SK-N-SH treated with all-trans-retinoic acid at 6 μM for 48 hours (cell line): ENCODE results near the gene SEMA3E.

ENCODE experiments used
- ATAC-seq: fragments of 200-7000 bp; cut with Tn5 transposase; 3 replicates; pipeline ENCODE4 v1.9.1; 2020; ENCODE audit warnings: mild to moderate bottlenecking, moderate library complexity
- ARNTL ChIP-seq: fragments of 450-650 bp; formaldehyde crosslinking; IDR thresholded peaks from 2 replicates; pipeline ENCODE4 v1.5.0; 2020; ENCODE audit warnings: low read depth, mild to moderate bottlenecking, moderate library complexity, borderline replicate concordance
- BACH2 ChIP-seq: fragments of 250-450 bp; sonication (Bioruptor Pico); IDR thresholded peaks from 2 replicates; pipeline ENCODE4 v1.9.0; 2021; ENCODE audit warnings: mild to moderate bottlenecking, borderline replicate concordance
- CREB5 ChIP-seq: fragments of 250-450 bp; sonication (Bioruptor Pico); IDR thresholded peaks from 2 replicates; pipeline ENCODE4 v1.5.1; 2020; ENCODE audit warnings: low read depth, mild to moderate bottlenecking, moderate library complexity
- CSRNP3 ChIP-seq: fragments of 250-450 bp; sonication (Bioruptor Pico); IDR thresholded peaks from 2 replicates; pipeline ENCODE4 v1.5.1; 2021; ENCODE audit warnings: mild to moderate bottlenecking, moderate library complexity
- ESRRG ChIP-seq: fragments of 250-450 bp; sonication (Bioruptor Pico); IDR thresholded peaks from 2 replicates; pipeline ENCODE4 v1.6.1; 2021; ENCODE audit warnings: mild to moderate bottlenecking
- GLIS3 ChIP-seq: fragments of 250-450 bp; sonication (Bioruptor Pico); IDR thresholded peaks from 2 replicates; pipeline ENCODE4 v1.5.0; 2020; ENCODE audit warnings: mild to moderate bottlenecking, moderate library complexity
- ISL1 ChIP-seq: fragments of 250-450 bp; sonication (Bioruptor Pico); IDR thresholded peaks from 2 replicates; pipeline ENCODE4 v2.1.2; 2022; ENCODE audit warnings: mild to moderate bottlenecking, moderate library complexity
- OSR1 ChIP-seq: fragments of 250-450 bp; sonication (Bioruptor Pico); IDR thresholded peaks from 2 replicates; pipeline ENCODE4 v1.8.0; 2022; ENCODE audit warnings: moderate library complexity, mild to moderate bottlenecking, inconsistent platforms
- PATZ1 ChIP-seq: fragments of 250-450 bp; sonication (Bioruptor Pico); IDR thresholded peaks from 2 replicates; pipeline ENCODE4 v1.8.0; 2020; ENCODE audit warnings: mild to moderate bottlenecking, moderate library complexity, borderline replicate concordance
- POU6F1 ChIP-seq: fragments of 250-450 bp; sonication (Bioruptor Pico); IDR thresholded peaks from 2 replicates; pipeline ENCODE4 v1.8.0; 2021; ENCODE audit warnings: low read depth, mild to moderate bottlenecking, moderate library complexity, borderline replicate concordance
- PPARA ChIP-seq: fragments of 250-450 bp; sonication (Bioruptor Pico); IDR thresholded peaks from 2 replicates; pipeline ENCODE4 v1.5.0; 2020; ENCODE audit warnings: mild to moderate bottlenecking, borderline replicate concordance
- RARB ChIP-seq: fragments of 250-450 bp; sonication (Bioruptor Pico); IDR thresholded peaks from 2 replicates; pipeline ENCODE4 v1.8.0; 2021; ENCODE audit warnings: mild to moderate bottlenecking, moderate library complexity
- SNAI2 ChIP-seq: fragments of 250-450 bp; sonication (Bioruptor Pico); IDR thresholded peaks from 2 replicates; pipeline ENCODE4 v1.5.0; 2020; ENCODE audit warnings: mild to moderate bottlenecking, moderate library complexity
- TCF4 ChIP-seq: fragments of 250-450 bp; sonication (Bioruptor Pico); IDR thresholded peaks from 2 replicates; pipeline ENCODE4 v1.8.0; 2021; ENCODE audit warnings: mild to moderate bottlenecking, moderate library complexity, borderline replicate concordance
- TOX ChIP-seq: fragments of 250-450 bp; sonication (Bioruptor Pico); IDR thresholded peaks from 2 replicates; pipeline ENCODE4 v1.8.0; 2021; ENCODE audit warnings: mild to moderate bottlenecking, moderate library complexity, borderline replicate concordance
- TSHZ2 ChIP-seq: fragments of 250-450 bp; sonication (Bioruptor Pico); IDR thresholded peaks from 2 replicates; pipeline ENCODE4 v1.5.0; 2020; ENCODE audit warnings: mild to moderate bottlenecking, moderate library complexity
- ZC3H10 ChIP-seq: fragments of 250-450 bp; sonication (Bioruptor Pico); IDR thresholded peaks from 2 replicates; pipeline ENCODE4 v1.5.1; 2021; ENCODE audit warnings: mild to moderate bottlenecking, moderate library complexity
- ZFP3 ChIP-seq: fragments of 250-450 bp; sonication (Bioruptor Pico); IDR thresholded peaks from 2 replicates; pipeline ENCODE4 v1.5.0; 2020; ENCODE audit warnings: mild to moderate bottlenecking, moderate library complexity
- ZFP30 ChIP-seq: fragments of 450-650 bp; formaldehyde crosslinking; IDR thresholded peaks from 2 replicates; pipeline ENCODE4 v1.5.0; 2022; ENCODE audit warnings: mild to moderate bottlenecking, moderate library complexity
- ZNF565 ChIP-seq: fragments of 450-650 bp; formaldehyde crosslinking; conservative IDR thresholded peaks from 2 replicates; pipeline ENCODE4 v1.5.0; 2020; ENCODE audit warnings: low read depth, mild to moderate bottlenecking, moderate library complexity
- ZNF70 ChIP-seq: fragments of 450-650 bp; formaldehyde crosslinking; IDR thresholded peaks from 2 replicates; pipeline ENCODE4 v1.5.0; 2020; ENCODE audit warnings: mild to moderate bottlenecking, moderate library complexity
- ZNF8 ChIP-seq: fragments of 450-650 bp; formaldehyde crosslinking; IDR thresholded peaks from 2 replicates; pipeline ENCODE4 v1.5.0; 2020; ENCODE audit warnings: mild to moderate bottlenecking, moderate library complexity

SEMA3E gene

GRCh38 chr7:83359108-83359507 lies 289.8 kb downstream of the SEMA3E start (continued):
- TF ChIP-seq ARNTL (CRISPR knock-in tag) (no peak), ESRRG (CRISPR knock-in tag) (no peak), TCF4 (no peak)

DNA sequence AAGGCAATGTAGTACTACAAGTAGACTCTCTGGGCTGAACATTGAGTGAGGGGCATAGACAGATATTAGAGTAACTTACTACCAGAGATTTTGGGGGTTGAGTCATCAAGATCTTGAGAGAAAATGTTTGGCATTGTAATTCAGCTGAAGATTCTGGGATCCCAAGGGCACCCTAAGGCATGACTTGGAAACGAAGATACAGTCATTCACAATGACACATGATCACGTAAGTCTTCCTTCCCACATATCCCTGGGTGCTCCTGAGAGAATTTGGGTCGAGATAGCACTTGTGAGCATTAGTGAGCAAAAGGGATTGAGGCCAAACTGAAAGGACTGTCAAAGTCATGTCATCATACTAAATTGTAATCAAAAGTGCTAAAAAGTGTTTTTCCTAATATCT lies 293.8 kb downstream of the SEMA3E start:
- TF ChIP-seq ZNF70 (CRISPR knock-in tag) (no peak), SNAI2 (CRISPR knock-in tag) (no peak), CREB5 (CRISPR knock-in tag) (no peak), CSRNP3 (CRISPR knock-in tag) (no peak), TOX (CRISPR knock-in tag) (no peak), TCF4 (no peak), PATZ1 (no peak), ZFP3 (no peak), ZNF565 (CRISPR knock-in tag) (no peak), ARNTL (CRISPR knock-in tag) (no peak), ZNF8 (CRISPR knock-in tag) (no peak), OSR1 (CRISPR knock-in tag) (no peak), PPARA (CRISPR knock-in tag) (no peak)
- no peak for ATAC-seq

DNA sequence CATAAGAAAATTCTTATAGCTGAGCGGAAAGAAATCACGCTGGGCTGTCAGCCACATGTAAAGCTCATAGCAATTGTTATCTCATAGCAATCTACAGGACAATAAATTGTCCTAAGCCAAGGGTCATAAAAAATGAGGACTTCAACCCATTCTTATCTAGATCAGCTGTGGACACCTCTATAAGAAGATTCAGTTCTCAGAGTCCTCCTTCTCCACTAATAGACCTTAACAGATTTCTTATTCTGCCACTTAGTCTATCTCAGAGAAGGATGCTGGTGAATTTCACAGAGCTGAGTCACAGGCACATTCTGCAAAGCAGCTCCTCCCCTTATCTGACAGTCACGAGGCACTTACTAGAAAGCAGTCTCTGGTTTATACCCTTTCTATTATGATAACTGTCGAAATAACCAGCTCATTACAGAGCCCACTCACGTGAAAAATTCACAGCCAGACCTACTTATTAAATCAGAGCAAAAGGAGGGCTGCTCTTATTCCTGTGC lies 300.9 kb downstream of the SEMA3E start:
- peak; percentile 100 for ATAC-seq
- TF ChIP-seq TOX (CRISPR knock-in tag) (no peak), SNAI2 (CRISPR knock-in tag) (no peak), ZNF70 (CRISPR knock-in tag) (no peak), GLIS3 (CRISPR knock-in tag) (no peak), RARB (CRISPR knock-in tag) (no peak), ZFP3 (no peak; the same call in 1 of the 2 replicates), TSHZ2 (0 out of 2 replicates have a peak, but pooled peaks have one; percentile 61), BACH2 (CRISPR knock-in tag) (no peak), PPARA (CRISPR knock-in tag) (no peak), ZNF565 (CRISPR knock-in tag) (no peak), CSRNP3 (CRISPR knock-in tag) (peak; percentile 12; the same call in 1 of the 2 replicates), ESRRG (CRISPR knock-in tag) (no peak), ISL1 (peak; percentile 93), OSR1 (CRISPR knock-in tag) (no peak), ZFP30 (CRISPR knock-in tag) (no peak), CREB5 (CRISPR knock-in tag) (peak; percentile 65), POU6F1 (CRISPR knock-in tag) (peak; percentile 54; the same call in 1 of the 2 replicates), PATZ1 (0 out of 2 replicates have a peak, but pooled peaks have one; percentile 49), ARNTL (CRISPR knock-in tag) (0 out of 2 replicates have a peak, but pooled peaks have one; percentile 63), TCF4 (peak; percentile 74; the same call in 1 of the 2 replicates), ZC3H10 (no peak; the same call in 1 of the 2 replicates), ZNF8 (CRISPR knock-in tag) (no peak)
